Mucosa of descending colon (tissue), 3 donors: ENCODE results near the gene HSPD1. TPM values are rescaled to one million over a fixed set of nuclear protein-coding genes. Genes with fewer than 3 reads are reported as not detected.
"Not testable (repeated sequence)": the region's sequence is repeated elsewhere in the genome, so short reads cannot be mapped to it uniquely, and the experiment has no call there.

Experiments used
- ATAC-seq: fragments of 200-7000 bp; cut with Tn5 transposase; one replicate; pipeline ENCODE4 v1.9.1; 2020; ENCODE audit warnings: mild to moderate bottlenecking, moderate library complexity
- DNase-seq, 3 donors: peaks; one replicate each; pipeline ENCODE4 v3.0.0-alpha.2; 2020
- H3K36me3 ChIP-seq: fragments of 200-600 bp; one replicate; pipeline ENCODE4 v1.8.0; 2021; ENCODE audit warnings: low read depth, mild to moderate bottlenecking
- H3K4me1 ChIP-seq: fragments of 200-600 bp; one replicate; pipeline ENCODE4 v1.8.0; 2021; ENCODE audit warnings: low read depth, mild to moderate bottlenecking
- H3K4me3 ChIP-seq: fragments of 200-600 bp; one replicate; pipeline ENCODE4 v1.8.0; 2021; ENCODE audit warnings: mild to moderate bottlenecking
- H3K9me3 ChIP-seq: fragments of 200-600 bp; one replicate; pipeline ENCODE4 v1.8.0; 2021; ENCODE audit warnings: mild to moderate bottlenecking
- intact Hi-C, 2 donors: fragments of 100-400 bp; cut with DNase I in 1 of 2; cut with micrococcal nuclease in 1 of 2; formaldehyde crosslinking; loops; one replicate each; pipeline versions ENCODE4 v1.11.0 to v1.11.1; 2022; cut with DNase I, micrococcal nuclease
- total RNA-seq, 3 donors: library from RNA; stranded (reverse); fragmentation: NEBNext Ultra II Directional in 2 of 3; extraction: Animal tissue kit (Norgen Biotek cat#: 25700) in 2 of 3; gene quantifications; one replicate each; pipeline versions ENCODE4 v1.2.1 to v1.2.4, GENCODE V29; 2021 to 2023
- TF ChIP-seq, protein P1 (sequence below): fragments of 200-600 bp; IDR thresholded peaks from one replicate; pipeline ENCODE4 v1.8.0; 2022; ENCODE audit warnings: antibody characterized with exemption, mild to moderate bottlenecking
- donor health status: DM: no; HTN: no; CAD: no; lungs with moderate emphysema.
- donor health status: DM: no; HTN: no; CAD: no.
- donor health status: DM: no; HTN: yes; CAD: no.

HSPD1 gene
- total RNA-seq, 3 donors from 2014 or later: 162 to 219 (median 172) TPM

GRCh38 chr2:197496695-197497094, 2.9 kb downstream of the HSPD1 start:
- intact Hi-C loops: no loop called here

DNA sequence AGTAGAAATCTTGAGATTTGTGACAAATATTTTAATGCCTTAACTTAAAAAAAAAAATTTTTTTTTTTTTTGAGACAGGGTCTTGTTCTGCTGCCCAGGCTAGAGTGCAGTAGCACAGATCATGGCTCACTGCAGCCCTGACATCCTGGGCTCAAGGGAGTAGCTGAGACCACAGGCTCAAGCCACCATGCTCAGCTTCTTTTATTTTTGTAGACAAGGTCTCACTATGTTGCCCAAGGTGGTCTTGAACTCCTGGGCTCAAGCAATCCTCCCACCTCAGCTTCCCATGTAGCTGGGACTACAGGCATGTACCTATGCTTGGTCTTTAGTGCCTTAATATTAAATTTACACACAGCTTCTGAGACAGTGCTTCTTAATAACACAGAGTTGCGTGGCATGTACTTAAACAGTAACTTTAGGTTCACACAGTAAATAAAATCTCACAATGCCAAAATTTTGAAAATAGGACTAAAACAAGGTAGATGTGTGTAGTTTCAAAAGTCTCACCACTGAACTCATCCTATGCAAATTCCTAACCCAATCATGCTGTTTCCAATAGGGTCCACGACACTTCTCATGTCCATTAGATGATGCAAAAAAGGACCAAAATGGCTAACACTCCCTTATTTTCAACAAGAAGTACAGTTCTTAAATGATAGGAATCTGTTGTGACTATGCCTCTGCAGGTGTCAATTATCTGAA, 4.1 kb downstream of the HSPD1 start:
- TF ChIP-seq, protein P1, sequence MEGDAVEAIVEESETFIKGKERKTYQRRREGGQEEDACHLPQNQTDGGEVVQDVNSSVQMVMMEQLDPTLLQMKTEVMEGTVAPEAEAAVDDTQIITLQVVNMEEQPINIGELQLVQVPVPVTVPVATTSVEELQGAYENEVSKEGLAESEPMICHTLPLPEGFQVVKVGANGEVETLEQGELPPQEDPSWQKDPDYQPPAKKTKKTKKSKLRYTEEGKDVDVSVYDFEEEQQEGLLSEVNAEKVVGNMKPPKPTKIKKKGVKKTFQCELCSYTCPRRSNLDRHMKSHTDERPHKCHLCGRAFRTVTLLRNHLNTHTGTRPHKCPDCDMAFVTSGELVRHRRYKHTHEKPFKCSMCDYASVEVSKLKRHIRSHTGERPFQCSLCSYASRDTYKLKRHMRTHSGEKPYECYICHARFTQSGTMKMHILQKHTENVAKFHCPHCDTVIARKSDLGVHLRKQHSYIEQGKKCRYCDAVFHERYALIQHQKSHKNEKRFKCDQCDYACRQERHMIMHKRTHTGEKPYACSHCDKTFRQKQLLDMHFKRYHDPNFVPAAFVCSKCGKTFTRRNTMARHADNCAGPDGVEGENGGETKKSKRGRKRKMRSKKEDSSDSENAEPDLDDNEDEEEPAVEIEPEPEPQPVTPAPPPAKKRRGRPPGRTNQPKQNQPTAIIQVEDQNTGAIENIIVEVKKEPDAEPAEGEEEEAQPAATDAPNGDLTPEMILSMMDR: no peak
- H3K4me1 ChIP-seq: peaks cover 25% of the 10 kb centered on the region
- no peaks in the 10 kb centered on the region for H3K36me3 ChIP-seq
- H3K4me3 ChIP-seq: no peak overlapping the region
- DNase-seq (no peak), ATAC-seq (no peak)
- intact Hi-C loops: no loop called here
- H3K9me3 ChIP-seq: no peaks in the 10 kb centered on the region

More at GRCh38 chr2:197496695-197497094, 2.9 kb downstream of the HSPD1 start:
- H3K36me3 ChIP-seq: no peaks in the 10 kb centered on the region
- no peak overlapping the region for H3K4me3 ChIP-seq
- H3K4me1 ChIP-seq: peaks cover 31% of the 10 kb centered on the region
- DNase-seq (no peak), ATAC-seq (no peak)
- H3K9me3 ChIP-seq: no peaks in the 10 kb centered on the region
- TF ChIP-seq, protein P1: no peak

GRCh38 chr2:197487385-197487784, 12.3 kb downstream of the HSPD1 start:
- DNase-seq (no peak), ATAC-seq (no peak)
- H3K9me3 ChIP-seq: peaks cover 20% of the 10 kb centered on the region
- TF ChIP-seq, protein P1: no peak
- no peaks in the 10 kb centered on the region for H3K4me1 ChIP-seq
- H3K36me3 ChIP-seq: no peaks in the 10 kb centered on the region
- H3K4me3 ChIP-seq: no peak overlapping the region
- intact Hi-C loops: no loop called here

- no peaks in the 10 kb centered on the region for H3K4me1 ChIP-seq
- no peaks in the 10 kb centered on the region for H3K36me3 ChIP-seq
- peaks cover 20% of the 10 kb centered on the region for H3K9me3 ChIP-seq
- DNase-seq (no peak), ATAC-seq (no peak)
- H3K4me3 ChIP-seq: no peak overlapping the region
- intact Hi-C loops: no loop called here
- TF ChIP-seq, protein P1: no peak
Observed at GRCh38 chr2:197486175-197486574, 13.5 kb downstream of the HSPD1 start.

- H3K4me3 ChIP-seq, ATAC-seq, H3K36me3 ChIP-seq, DNase-seq, intact Hi-C loops, H3K4me1 ChIP-seq: not testable (repeated sequence)
- peaks cover 20% of the 10 kb centered on the region for H3K9me3 ChIP-seq
Observed at GRCh38 chr2:197484248-197484647, 15.4 kb downstream of the HSPD1 start.

DNA sequence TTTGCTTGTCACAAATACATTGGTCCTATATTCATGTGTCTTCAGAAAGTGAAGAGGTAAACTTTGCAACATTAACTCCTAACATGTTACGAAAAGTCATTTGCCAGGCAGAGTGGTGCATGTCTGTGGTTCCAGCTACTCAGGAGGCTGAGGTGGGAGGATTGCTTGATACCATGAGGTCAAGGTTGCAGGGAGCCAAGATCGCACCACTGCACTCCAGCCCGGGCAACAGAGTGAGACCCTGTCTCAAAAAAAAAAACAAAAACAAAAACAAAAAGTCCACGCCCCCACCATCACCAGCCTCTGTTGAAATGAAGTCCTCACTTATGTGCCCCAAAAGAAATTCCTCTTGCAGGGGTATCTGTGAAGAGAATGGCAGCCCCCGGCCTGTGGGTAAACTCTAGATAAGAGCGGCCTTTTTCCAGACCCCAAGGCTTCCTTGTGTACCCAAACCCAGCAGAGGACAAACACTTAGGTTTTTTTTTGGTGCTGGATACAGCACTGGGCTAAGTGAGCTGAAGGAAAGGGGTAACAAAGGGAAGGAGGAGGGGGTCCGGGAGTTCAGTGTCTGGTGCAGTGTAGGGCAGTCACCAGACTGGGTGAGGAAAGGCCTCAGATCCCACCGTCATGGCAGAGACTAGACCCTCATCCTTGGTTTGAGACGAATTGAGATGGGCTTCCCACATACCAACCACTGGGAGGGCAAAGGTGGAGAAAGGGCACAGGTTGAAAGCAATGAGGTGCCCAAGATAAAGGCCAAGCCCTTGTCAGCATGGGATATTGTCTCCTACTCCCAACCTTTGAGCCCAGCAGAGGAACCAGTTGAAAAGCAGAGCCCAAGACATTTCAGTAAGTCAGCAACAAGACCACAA, 19.2 kb downstream of the HSPD1 start:
- H3K36me3 ChIP-seq: no peaks in the 10 kb centered on the region
- ATAC-seq (peak; percentile 15), DNase-seq (no peak)
- H3K4me1 ChIP-seq: no peaks in the 10 kb centered on the region
- intact Hi-C loops: no loop called here
- peaks cover 20% of the 10 kb centered on the region for H3K9me3 ChIP-seq
- TF ChIP-seq, protein P1: no peak
- H3K4me3 ChIP-seq: no peak overlapping the region
